ENCODE measurements around the gene DPP4. TPM values are rescaled to one million over a fixed set of nuclear protein-coding genes. Genes with fewer than 3 reads are reported as not detected.
A peak's percentile ranks its signal among the peaks of the same experiment; 100 is the strongest.

Gene DPP4
- total and polyA plus RNA-seq, 2 of the 13 experiments (the other 11 are each of a cell fraction or from before 2014, with no cell fraction given) = 39.4 to 109 TPM

GRCh38 chr2:162100579-162100978, 26.6 kb upstream of the DPP4 start (continued):
- TF ChIP-seq NFIB (CRISPR knock-in tag; IDR thresholded peaks at IDR 0.05; ENCODE audit: borderline replicate concordance) (no peak), SAP130 (CRISPR knock-in tag; IDR thresholded peaks at IDR 0.05; ENCODE audit: low read depth) (peak; percentile 49; the same call in 1 of the 2 replicates), NCOA2 (CRISPR knock-in tag; IDR thresholded peaks at IDR 0.05) (peak; percentile 56; the same call in 1 of the 2 replicates), TCF7 (IDR thresholded peaks at IDR 0.05; ENCODE audit: low read depth) (peak; percentile 19; the same call in 1 of the 2 replicates), SKI (IDR thresholded peaks at IDR 0.05; ENCODE audit: partially characterized antibody) (peak; percentile 63), SPEN (CRISPR knock-in tag; IDR thresholded peaks at IDR 0.05; ENCODE audit: low read depth) (no peak), TBL1XR1 (IDR thresholded peaks at IDR 0.05; ENCODE audit: borderline replicate concordance, low read length, partially characterized antibody) (peak; percentile 40), EHMT2 (IDR thresholded peaks at IDR 0.05; ENCODE audit: borderline replicate concordance, low read depth, low read length) (peak; percentile 62; the same call in 1 of the 2 replicates), SIX1 (CRISPR knock-in tag; IDR thresholded peaks at IDR 0.05; ENCODE audit: borderline replicate concordance) (peak; percentile 18; the same call in 1 of the 2 replicates), SOX5 (CRISPR knock-in tag; IDR thresholded peaks at IDR 0.05; ENCODE audit: borderline replicate concordance) (peak; percentile 79), FOXJ3 (CRISPR knock-in tag; IDR thresholded peaks at IDR 0.05; ENCODE audit: borderline replicate concordance) (peak; percentile 19; the same call in 1 of the 2 replicates), MLXIP (CRISPR knock-in tag; IDR thresholded peaks at IDR 0.05; ENCODE audit: borderline replicate concordance) (no peak), KAT8 (CRISPR knock-in tag; IDR thresholded peaks at IDR 0.05) (0 out of 2 replicates have a peak, but pooled peaks have one; percentile 50), HOXD1 (CRISPR knock-in tag; IDR thresholded peaks at IDR 0.05) (no peak), ZBTB20 (CRISPR knock-in tag; IDR thresholded peaks at IDR 0.05; ENCODE audit: borderline replicate concordance, low read depth) (no peak), SOX13 (IDR thresholded peaks at IDR 0.05) (no peak), SOX13 (CRISPR knock-in tag; conservative IDR thresholded peaks at IDR 0.05 in 1 of 2, IDR thresholded peaks at IDR 0.05 in 1 of 2) (peak in 1 of 2 experiments; percentile 72; a peak in 2 of 4 replicates), ZNF691 (CRISPR knock-in tag; IDR thresholded peaks at IDR 0.05; ENCODE audit: borderline replicate concordance, low read depth) (no peak), ZBTB39 (CRISPR knock-in tag; IDR thresholded peaks at IDR 0.05) (peak; percentile 98), HNF4G (IDR thresholded peaks at IDR 0.05; ENCODE audit: borderline replicate concordance, low read depth, low read length) (peak; percentile 68), HNF4G (CRISPR knock-in tag; IDR thresholded peaks at IDR 0.05; ENCODE audit: borderline replicate concordance, low read depth) (no peak), UBTF (CRISPR knock-in tag; IDR thresholded peaks at IDR 0.05) (no peak), THAP11 (CRISPR knock-in tag; IDR thresholded peaks at IDR 0.05) (0 out of 2 replicates have a peak, but pooled peaks have one; percentile 16)
